Testis (tissue), 2 donors: Measurements from ENCODE around the gene AFP.

Source experiments
- POLR2A ChIP-seq: fragments of 450-650 bp; IDR thresholded peaks from one replicate; pipeline ENCODE4 v1.6.1; 2017; ENCODE audit warnings: antibody characterized with exemption, mild to moderate bottlenecking, moderate library complexity
- TF ChIP-seq, protein P1 (sequence below), 3 experiments: fragments of 450-650 bp in 2 of 3; fragments of 200-600 bp in 1 of 3; sonication (generic) in 1 of 3; IDR thresholded peaks; one replicate each; pipeline ENCODE4 v1.5.1; 2016 to 2019; ENCODE audit warnings: antibody characterized with exemption in 3 of 3, mild to moderate bottlenecking in 2 of 3, moderate library complexity in 1 of 3

DNA sequence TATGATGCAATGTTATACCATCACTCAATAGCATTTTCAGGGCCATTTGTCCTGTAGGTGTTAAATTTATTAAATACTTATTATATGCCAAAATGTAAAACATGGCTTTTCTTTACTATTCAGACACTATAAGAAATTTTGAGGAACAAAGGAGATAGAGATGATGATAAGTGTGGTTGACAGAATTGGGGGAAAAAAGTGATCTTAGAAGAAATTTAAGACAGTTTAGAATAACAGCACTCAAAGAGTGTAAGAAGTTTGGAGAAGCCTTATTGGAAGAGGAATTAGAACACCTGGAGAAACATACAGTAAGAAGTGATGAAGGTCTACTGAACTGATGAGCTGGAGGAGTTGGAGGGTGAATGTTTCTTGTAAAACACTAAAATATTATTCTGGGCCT, 12.8 kb upstream of the AFP start:
- TF ChIP-seq, protein P1, sequence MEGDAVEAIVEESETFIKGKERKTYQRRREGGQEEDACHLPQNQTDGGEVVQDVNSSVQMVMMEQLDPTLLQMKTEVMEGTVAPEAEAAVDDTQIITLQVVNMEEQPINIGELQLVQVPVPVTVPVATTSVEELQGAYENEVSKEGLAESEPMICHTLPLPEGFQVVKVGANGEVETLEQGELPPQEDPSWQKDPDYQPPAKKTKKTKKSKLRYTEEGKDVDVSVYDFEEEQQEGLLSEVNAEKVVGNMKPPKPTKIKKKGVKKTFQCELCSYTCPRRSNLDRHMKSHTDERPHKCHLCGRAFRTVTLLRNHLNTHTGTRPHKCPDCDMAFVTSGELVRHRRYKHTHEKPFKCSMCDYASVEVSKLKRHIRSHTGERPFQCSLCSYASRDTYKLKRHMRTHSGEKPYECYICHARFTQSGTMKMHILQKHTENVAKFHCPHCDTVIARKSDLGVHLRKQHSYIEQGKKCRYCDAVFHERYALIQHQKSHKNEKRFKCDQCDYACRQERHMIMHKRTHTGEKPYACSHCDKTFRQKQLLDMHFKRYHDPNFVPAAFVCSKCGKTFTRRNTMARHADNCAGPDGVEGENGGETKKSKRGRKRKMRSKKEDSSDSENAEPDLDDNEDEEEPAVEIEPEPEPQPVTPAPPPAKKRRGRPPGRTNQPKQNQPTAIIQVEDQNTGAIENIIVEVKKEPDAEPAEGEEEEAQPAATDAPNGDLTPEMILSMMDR (IDR thresholded peaks at IDR 0.05) = no peak
- no peak for TF ChIP-seq POLR2A
